HepG2 (cell line): Measurements from ENCODE around the gene CD300A. TPM values are rescaled to one million over a fixed set of nuclear protein-coding genes. Genes with fewer than 3 reads are reported as not detected.

Source experiments
- BHLHE40 ChIP-seq: IDR thresholded peaks from 2 replicates; pipeline ENCODE4 v1.6.1; 2011; ENCODE audit warnings: low read length, improper control_type of control experiment
- BRCA1 ChIP-seq: sonication (generic); formaldehyde crosslinking; IDR thresholded peaks from 2 replicates; pipeline ENCODE4 v1.4.0; 2020; ENCODE audit warnings: missing genetic modification reagents
- CENPT ChIP-seq: sonication (generic); formaldehyde crosslinking; IDR thresholded peaks from 2 replicates; pipeline ENCODE4 v1.8.0; 2022; ENCODE audit warnings: low read depth, mild to moderate bottlenecking, moderate library complexity, missing genetic modification reagents
- CENPX ChIP-seq: sonication (generic); formaldehyde crosslinking; IDR thresholded peaks from 2 replicates; pipeline ENCODE4 v1.9.0; 2021; ENCODE audit warnings: mild to moderate bottlenecking, missing genetic modification reagents, moderate library complexity
- FOXA1 ChIP-seq, 2 experiments: fragments of 450-650 bp in 1 of 2; sonication (generic) in 1 of 2; formaldehyde crosslinking in 1 of 2; IDR thresholded peaks; 2 replicates each; pipeline versions ENCODE4 v1.4.0 to v1.6.1; 2016 to 2020; ENCODE audit warnings: missing genetic modification reagents in 1 of 2
- FOXK2 ChIP-seq: fragments of 450-650 bp; IDR thresholded peaks from 2 replicates; pipeline ENCODE4 v1.6.1; 2016
- GABPA ChIP-seq, 2 experiments: IDR thresholded peaks; 2 replicates each; pipeline ENCODE4 v1.6.1; 2011 to 2016; ENCODE audit warnings: low read depth in 2 of 2, low read length in 1 of 2, missing biosample characterization in 1 of 2, missing genetic modification characterization in 1 of 2
- GABPB1 ChIP-seq: IDR thresholded peaks from 2 replicates; pipeline ENCODE4 v1.6.1; 2016; ENCODE audit warnings: mild to moderate bottlenecking, missing genetic modification reagents, moderate library complexity, missing compliant biosample characterization
- GATAD2A ChIP-seq: IDR thresholded peaks from 2 replicates; pipeline ENCODE4 v1.6.1; 2016
- HMGA1 ChIP-seq: sonication (generic); formaldehyde crosslinking; conservative IDR thresholded peaks from 2 replicates; pipeline ENCODE4 v1.4.0; 2020; ENCODE audit warnings: missing genetic modification reagents
- JUND ChIP-seq: sonication (generic); formaldehyde crosslinking; IDR thresholded peaks from 2 replicates; pipeline ENCODE4 v1.8.0; 2022; ENCODE audit warnings: mild to moderate bottlenecking, missing genetic modification reagents
- KAT2B ChIP-seq: fragments of 150-350 bp; IDR thresholded peaks from 2 replicates; pipeline ENCODE4 v1.6.1; 2014; ENCODE audit warnings: low read depth, low read length, borderline replicate concordance
- NAIF1 ChIP-seq: sonication (generic); formaldehyde crosslinking; IDR thresholded peaks from 2 replicates; pipeline ENCODE4 v1.5.0; 2020; ENCODE audit warnings: mild to moderate bottlenecking, missing genetic modification reagents, borderline replicate concordance
- PCBP1 ChIP-seq: fragments of 200-400 bp; formaldehyde crosslinking; IDR thresholded peaks from 2 replicates; pipeline ENCODE4 v1.6.1; 2017; ENCODE audit warnings: mild to moderate bottlenecking, low read depth, low read length, borderline replicate concordance
- RXRA ChIP-seq: sonication (generic); formaldehyde crosslinking; IDR thresholded peaks from 2 replicates; pipeline ENCODE4 v1.5.1; 2020; ENCODE audit warnings: missing genetic modification reagents
- TMF1 ChIP-seq: sonication (generic); formaldehyde crosslinking; IDR thresholded peaks from 2 replicates; pipeline ENCODE4 v1.8.1; 2022; ENCODE audit warnings: low read depth, missing genetic modification reagents
- ZBTB37 ChIP-seq: sonication (generic); formaldehyde crosslinking; IDR thresholded peaks from 2 replicates; pipeline ENCODE4 v1.4.0; 2020; ENCODE audit warnings: mild to moderate bottlenecking, missing genetic modification reagents
- ZNF367 ChIP-seq: sonication (generic); formaldehyde crosslinking; IDR thresholded peaks from 2 replicates; pipeline ENCODE4 v1.4.0; 2020; ENCODE audit warnings: missing genetic modification reagents, borderline replicate concordance
- ZNF547 ChIP-seq: sonication (generic); formaldehyde crosslinking; IDR thresholded peaks from 2 replicates; pipeline ENCODE4 v1.5.1; 2020; ENCODE audit warnings: mild to moderate bottlenecking, missing genetic modification reagents
- ZNF614 ChIP-seq: IDR thresholded peaks from 2 replicates; pipeline ENCODE4 v1.6.1; 2018; ENCODE audit warnings: missing biosample characterization, missing genetic modification reagents, inconsistent platforms, borderline replicate concordance
- ZNF878 ChIP-seq: sonication (generic); formaldehyde crosslinking; IDR thresholded peaks from 2 replicates; pipeline ENCODE4 v1.8.1; 2023; ENCODE audit warnings: mild to moderate bottlenecking, missing genetic modification reagents, moderate library complexity
- polyA plus RNA-seq, 8 experiments: library from polyadenylated mRNA; depleted of rRNA in 3 of 8; stranded (reverse) in 7 of 8; unstranded in 1 of 8; fragments of >200 nt; fragmentation: Illumina TruSeq in 4 of 8; extraction: Trizol in 4 of 8; gene quantifications; 2 replicates each; pipeline versions ENCODE4 v1.2.1 to v1.2.3, GENCODE V29; 2011 to 2016; ENCODE audit warnings: low read depth in 4 of 8, missing spikeins in 1 of 8, mixed read lengths in 1 of 8; ENCODE audit not compliant: insufficient read depth in 1 of 8
- total RNA-seq, 5 experiments: library from RNA; depleted of rRNA; stranded (reverse); fragments of >200 nt; fragmentation: Illumina TruSeq; extraction: Trizol; gene quantifications; 2 replicates each; pipeline ENCODE4 v1.2.3, GENCODE V29; 2016; ENCODE audit warnings: low read depth in 1 of 5
- TF ChIP-seq, protein P1 (sequence below): sonication (generic); formaldehyde crosslinking; IDR thresholded peaks from 2 replicates; pipeline ENCODE4 v1.5.0; 2020; ENCODE audit warnings: mild to moderate bottlenecking, low read depth, missing genetic modification reagents, borderline replicate concordance
- TF ChIP-seq, protein P2 (sequence below): sonication (generic); formaldehyde crosslinking; conservative IDR thresholded peaks from 2 replicates; pipeline ENCODE4 v1.4.0; 2020; ENCODE audit warnings: mild to moderate bottlenecking, missing genetic modification reagents, moderate library complexity
- TF ChIP-seq, protein P3 (sequence below): sonication (generic); formaldehyde crosslinking; IDR thresholded peaks from 2 replicates; pipeline ENCODE4 v1.8.0; 2022; ENCODE audit warnings: missing genetic modification reagents, low read depth, mild to moderate bottlenecking, borderline replicate concordance

CD300A gene
- total and polyA plus RNA-seq, 2 of the 13 experiments (the other 11 are each of a cell fraction or from before 2014, with no cell fraction given), result not detected

DNA sequence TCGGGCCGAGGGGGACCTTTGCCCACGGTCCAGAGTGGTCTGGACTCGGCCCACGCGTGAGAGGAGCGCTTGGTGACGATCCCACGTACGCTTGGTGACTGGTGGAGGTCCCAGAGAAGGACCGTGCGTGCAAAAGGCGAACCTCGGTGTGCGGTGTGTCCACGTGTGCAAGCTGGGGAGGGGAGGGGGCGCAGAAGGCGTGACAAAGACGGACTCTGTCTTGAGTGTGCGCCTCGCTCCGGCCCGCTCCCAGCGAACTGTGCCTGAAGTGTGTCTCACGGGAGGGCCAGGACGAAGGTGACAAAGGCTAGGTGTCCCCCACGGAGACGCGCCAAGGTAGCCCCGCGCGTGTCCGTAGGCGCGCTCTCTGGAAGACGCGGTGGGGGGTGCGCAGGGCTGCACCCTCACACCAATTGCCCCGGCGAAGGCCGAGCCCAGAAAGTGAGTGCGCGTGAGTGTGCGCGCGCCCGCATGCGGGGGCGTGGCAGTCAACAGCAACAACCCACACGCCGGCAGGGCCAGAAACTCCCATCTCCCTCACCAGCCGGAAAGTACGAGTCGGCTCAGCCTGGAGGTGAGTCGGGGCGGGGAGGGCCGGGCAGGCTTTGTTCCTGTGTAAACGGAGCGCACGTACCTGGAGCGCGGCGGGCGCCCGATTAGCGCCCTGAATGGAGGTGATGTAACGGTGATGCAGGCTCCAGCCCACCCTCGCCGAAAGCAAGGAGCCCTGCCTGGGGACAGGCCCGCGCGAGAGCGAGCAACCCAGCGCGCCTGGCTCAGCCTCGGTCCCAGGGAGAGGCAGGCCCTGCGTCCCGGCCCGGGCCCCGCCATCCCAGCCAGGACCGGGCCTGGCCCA is 34.6 kb upstream of the CD300A start, which contains the start of gene GPRC5C (continued):
- TF ChIP-seq GATAD2A (peak; percentile 70), NAIF1 (CRISPR knock-in tag) (peak; percentile 86; the same call in 1 of the 2 replicates), JUND (CRISPR knock-in tag) (0 out of 2 replicates have a peak, but pooled peaks have one; percentile 27), ZBTB37 (CRISPR knock-in tag) (peak; percentile 72; the same call in 1 of the 2 replicates), ZNF614 (CRISPR knock-in tag) (peak; percentile 78; the same call in 1 of the 2 replicates), TMF1 (peak; percentile 82), KAT2B (no peak), ZNF878 (CRISPR knock-in tag) (0 out of 2 replicates have a peak, but pooled peaks have one; percentile 45), ZNF367 (CRISPR knock-in tag) (no peak; the same call in 1 of the 2 replicates), HMGA1 (no peak), RXRA (CRISPR knock-in tag) (peak; percentile 83), FOXK2 (peak; percentile 97), BRCA1 (no peak), CENPX (no peak), ZNF547 (CRISPR knock-in tag) (no peak), GABPA (IDR thresholded peaks at IDR 0.05; ENCODE audit: low read depth, low read length) (no peak), GABPA (CRISPR knock-in tag; IDR thresholded peaks at IDR 0.05; ENCODE audit: low read depth) (peak; percentile 30; the same call in 1 of the 2 replicates), FOXA1 (IDR thresholded peaks at IDR 0.05) (no peak), FOXA1 (CRISPR knock-in tag; IDR thresholded peaks at IDR 0.05) (peak; percentile 92), PCBP1 (peak; percentile 84; the same call in 1 of the 2 replicates), GABPB1 (peak; percentile 80), BHLHE40 (no peak), CENPT (CRISPR knock-in tag) (no peak; the same call in 1 of the 2 replicates)
- TF ChIP-seq, protein P1, sequence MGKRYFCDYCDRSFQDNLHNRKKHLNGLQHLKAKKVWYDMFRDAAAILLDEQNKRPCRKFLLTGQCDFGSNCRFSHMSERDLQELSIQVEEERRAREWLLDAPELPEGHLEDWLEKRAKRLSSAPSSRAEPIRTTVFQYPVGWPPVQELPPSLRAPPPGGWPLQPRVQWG (CRISPR knock-in tag), result no peak
- TF ChIP-seq, protein P2, sequence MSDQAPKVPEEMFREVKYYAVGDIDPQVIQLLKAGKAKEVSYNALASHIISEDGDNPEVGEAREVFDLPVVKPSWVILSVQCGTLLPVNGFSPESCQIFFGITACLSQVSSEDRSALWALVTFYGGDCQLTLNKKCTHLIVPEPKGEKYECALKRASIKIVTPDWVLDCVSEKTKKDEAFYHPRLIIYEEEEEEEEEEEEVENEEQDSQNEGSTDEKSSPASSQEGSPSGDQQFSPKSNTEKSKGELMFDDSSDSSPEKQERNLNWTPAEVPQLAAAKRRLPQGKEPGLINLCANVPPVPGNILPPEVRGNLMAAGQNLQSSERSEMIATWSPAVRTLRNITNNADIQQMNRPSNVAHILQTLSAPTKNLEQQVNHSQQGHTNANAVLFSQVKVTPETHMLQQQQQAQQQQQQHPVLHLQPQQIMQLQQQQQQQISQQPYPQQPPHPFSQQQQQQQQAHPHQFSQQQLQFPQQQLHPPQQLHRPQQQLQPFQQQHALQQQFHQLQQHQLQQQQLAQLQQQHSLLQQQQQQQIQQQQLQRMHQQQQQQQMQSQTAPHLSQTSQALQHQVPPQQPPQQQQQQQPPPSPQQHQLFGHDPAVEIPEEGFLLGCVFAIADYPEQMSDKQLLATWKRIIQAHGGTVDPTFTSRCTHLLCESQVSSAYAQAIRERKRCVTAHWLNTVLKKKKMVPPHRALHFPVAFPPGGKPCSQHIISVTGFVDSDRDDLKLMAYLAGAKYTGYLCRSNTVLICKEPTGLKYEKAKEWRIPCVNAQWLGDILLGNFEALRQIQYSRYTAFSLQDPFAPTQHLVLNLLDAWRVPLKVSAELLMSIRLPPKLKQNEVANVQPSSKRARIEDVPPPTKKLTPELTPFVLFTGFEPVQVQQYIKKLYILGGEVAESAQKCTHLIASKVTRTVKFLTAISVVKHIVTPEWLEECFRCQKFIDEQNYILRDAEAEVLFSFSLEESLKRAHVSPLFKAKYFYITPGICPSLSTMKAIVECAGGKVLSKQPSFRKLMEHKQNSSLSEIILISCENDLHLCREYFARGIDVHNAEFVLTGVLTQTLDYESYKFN (CRISPR knock-in tag), result peak; percentile 65; the same call in 1 of the 2 replicates
- TF ChIP-seq, protein P3, sequence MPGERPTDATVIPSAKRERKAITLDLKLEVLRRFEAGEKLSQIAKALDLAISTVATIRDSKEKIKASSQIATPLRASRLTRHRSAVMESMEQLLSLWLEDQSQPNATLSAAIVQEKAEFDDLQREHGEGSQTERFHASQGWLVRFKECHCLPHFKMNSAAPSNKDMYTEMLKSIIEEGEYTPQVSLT, result no peak; the same call in 1 of the 2 replicates
